MM.1S (cell line): ENCODE results near the gene PRELID3B.

Experiments used
- DNase-seq: peaks from one replicate; pipeline ENCODE4 v3.0.0-alpha.2; 2015
- H2AFZ ChIP-seq: fragments of 300-600 bp; sonication (generic); 2 replicates; pipeline ENCODE4 v1.6.0; 2016; ENCODE audit warnings: antibody characterized with exemption, low read length
- H3F3A ChIP-seq: fragments of 300-600 bp; sonication (generic); 2 replicates; pipeline ENCODE4 v1.6.1; 2016; ENCODE audit warnings: mild to moderate bottlenecking, antibody characterized with exemption, low read length, moderate library complexity, mixed read lengths; ENCODE audit not compliant: insufficient read depth
- H3K27ac ChIP-seq: fragments of 300-600 bp; sonication (generic); 2 replicates; pipeline ENCODE4 v1.5.1; 2016; ENCODE audit warnings: mild to moderate bottlenecking, low read length
- H3K27me3 ChIP-seq: fragments of 300-600 bp; sonication (generic); replicated peaks from 2 replicates; pipeline ENCODE4 v1.6.0; 2016; ENCODE audit warnings: low read length; ENCODE audit not compliant: insufficient read depth
- H3K36me3 ChIP-seq: fragments of 300-600 bp; sonication (generic); replicated peaks from 2 replicates; pipeline ENCODE4 v1.6.1; 2016; ENCODE audit warnings: mild to moderate bottlenecking, low read length, mixed read lengths; ENCODE audit not compliant: insufficient read depth
- H3K4me1 ChIP-seq: fragments of 300-600 bp; sonication (generic); 2 replicates; pipeline ENCODE4 v1.6.1; 2016; ENCODE audit warnings: low read length, mixed read lengths
- H3K4me2 ChIP-seq: fragments of 300-600 bp; sonication (generic); 2 replicates; pipeline ENCODE4 v1.6.0; 2016; ENCODE audit warnings: low read depth, low read length
- H3K4me3 ChIP-seq: fragments of 300-600 bp; sonication (generic); 2 replicates; pipeline ENCODE4 v1.5.1; 2016; ENCODE audit warnings: low read length, mixed read lengths
- H3K79me2 ChIP-seq: fragments of 300-600 bp; sonication (generic); 2 replicates; pipeline ENCODE4 v1.6.1; 2016; ENCODE audit warnings: mixed run types, low read length, mixed read lengths
- H3K9ac ChIP-seq: fragments of 300-600 bp; sonication (generic); 2 replicates; pipeline ENCODE4 v1.6.1; 2016; ENCODE audit warnings: low read length, mixed read lengths
- H3K9me2 ChIP-seq: fragments of 300-600 bp; sonication (generic); replicated peaks from 2 replicates; pipeline ENCODE4 v1.6.1; 2016; ENCODE audit warnings: mild to moderate bottlenecking, low read length, mixed read lengths; ENCODE audit not compliant: insufficient read depth
- H3K9me3 ChIP-seq: fragments of 300-600 bp; sonication (generic); replicated peaks from 2 replicates; pipeline ENCODE4 v1.6.1; 2016; ENCODE audit warnings: mild to moderate bottlenecking, low read length, mixed read lengths; ENCODE audit not compliant: insufficient read depth
- H4K20me1 ChIP-seq: fragments of 300-600 bp; sonication (generic); 2 replicates; pipeline ENCODE4 v1.6.1; 2016; ENCODE audit warnings: mild to moderate bottlenecking, low read length, moderate library complexity, mixed read lengths; ENCODE audit not compliant: insufficient read depth
- CTCF ChIP-seq: fragments of 300-600 bp; sonication (generic); IDR thresholded peaks from 2 replicates; pipeline ENCODE4 v1.5.1; 2016; ENCODE audit warnings: antibody characterized with exemption, low read length, mixed read lengths
- EZH2 ChIP-seq: fragments of 300-600 bp; sonication (generic); optimal IDR thresholded peaks from 2 replicates; pipeline ENCODE3; 2017; ENCODE audit warnings: low read depth, mild to moderate bottlenecking, antibody characterized with exemption, low read length, mixed read lengths
- EZH2phosphoT487 ChIP-seq: fragments of 300-600 bp; sonication (generic); IDR thresholded peaks from 2 replicates; pipeline ENCODE4 v1.6.1; 2018; ENCODE audit warnings: antibody characterized with exemption, low read length

PRELID3B gene

GRCh38 chr20:59001449-59002171 is 41.0 kb downstream of the PRELID3B start:
- no peak overlapping the region for H3K27ac ChIP-seq
- no peak overlapping the region for H3K9ac ChIP-seq
- no peak for DNase-seq
- TF ChIP-seq EZH2phosphoT487 = no peak
- TF ChIP-seq EZH2 = no peak
- no peak for TF ChIP-seq CTCF
- no peaks in the 10 kb centered on the region for H3K79me2 ChIP-seq
- peaks cover 23% of the 10 kb centered on the region for H3F3A ChIP-seq
- no peaks in the 10 kb centered on the region for H3K27me3 ChIP-seq
- H3K36me3 ChIP-seq = no peaks in the 10 kb centered on the region
- no peak overlapping the region for H2AFZ ChIP-seq
- H3K4me1 ChIP-seq = peaks cover 29% of the 10 kb centered on the region
- no peaks in the 10 kb centered on the region for H4K20me1 ChIP-seq
- H3K9me2 ChIP-seq = no peaks in the 10 kb centered on the region
- no peak overlapping the region for H3K4me3 ChIP-seq
- no peak overlapping the region for H3K4me2 ChIP-seq
- no peaks in the 10 kb centered on the region for H3K9me3 ChIP-seq

DNA sequence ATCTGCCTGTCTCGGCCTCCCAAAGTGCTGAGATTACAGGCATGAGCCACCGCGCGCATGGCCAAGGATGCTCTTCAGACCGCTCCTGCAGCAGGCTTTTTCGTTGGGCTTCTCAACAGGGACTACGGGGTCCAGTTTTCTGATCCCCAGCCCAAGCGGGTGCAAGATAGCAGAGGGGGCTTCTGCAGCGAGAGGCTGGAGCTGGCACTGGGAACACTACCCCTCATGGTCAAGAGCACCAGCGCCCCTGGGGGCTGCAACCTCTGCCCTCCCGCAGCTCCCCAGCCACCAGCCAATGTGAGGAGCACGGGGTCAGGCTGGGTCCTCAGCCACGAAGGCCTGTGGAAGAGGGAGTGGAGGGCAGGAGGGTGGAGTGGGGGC is 41.5 kb downstream of the PRELID3B start:
- no peaks in the 10 kb centered on the region for H4K20me1 ChIP-seq
- no peak overlapping the region for H2AFZ ChIP-seq
- TF ChIP-seq CTCF (no peak), EZH2 (no peak), EZH2phosphoT487 (no peak)
- H3K9me2 ChIP-seq = no peaks in the 10 kb centered on the region
- H3K27ac ChIP-seq = no peak overlapping the region
- no peaks in the 10 kb centered on the region for H3K27me3 ChIP-seq
- H3K4me3 ChIP-seq = no peak overlapping the region
- no peak overlapping the region for H3K9ac ChIP-seq
- H3K79me2 ChIP-seq = no peaks in the 10 kb centered on the region
- H3K4me1 ChIP-seq = peaks cover 23% of the 10 kb centered on the region
- H3F3A ChIP-seq = peaks cover 21% of the 10 kb centered on the region
- no peaks in the 10 kb centered on the region for H3K36me3 ChIP-seq
- DNase-seq = no peak
- no peak overlapping the region for H3K4me2 ChIP-seq
- H3K9me3 ChIP-seq = no peaks in the 10 kb centered on the region

DNA sequence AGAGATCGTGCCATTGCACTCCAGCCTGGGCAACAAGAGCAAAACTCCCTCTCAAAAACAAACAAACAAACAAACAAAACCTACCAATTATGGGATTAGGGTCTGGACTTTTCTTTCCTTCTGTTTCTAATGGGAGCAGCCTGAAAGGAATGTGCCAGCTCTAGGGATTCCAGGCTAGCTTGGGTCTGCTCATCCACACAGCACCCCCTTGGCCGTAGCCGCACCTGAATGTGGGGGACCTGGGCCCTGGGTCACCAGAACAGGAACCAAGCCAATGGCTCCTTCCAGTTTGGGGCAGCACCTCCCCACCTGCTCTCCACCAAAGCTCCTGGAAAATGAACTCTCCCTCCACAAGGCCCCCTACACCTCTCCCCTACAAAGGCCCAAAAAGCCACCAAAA is 42.3 kb downstream of the PRELID3B start:
- no peak for DNase-seq
- no peaks in the 10 kb centered on the region for H3K9me2 ChIP-seq
- no peak overlapping the region for H2AFZ ChIP-seq
- H3K4me1 ChIP-seq = peaks cover 16% of the 10 kb centered on the region
- no peaks in the 10 kb centered on the region for H4K20me1 ChIP-seq
- H3K36me3 ChIP-seq = peaks cover 1% of the 10 kb centered on the region; the same call in 1 of the 2 replicates
- no peak overlapping the region for H3K4me3 ChIP-seq
- no peak overlapping the region for H3K9ac ChIP-seq
- no peak overlapping the region for H3K4me2 ChIP-seq
- H3K9me3 ChIP-seq = no peaks in the 10 kb centered on the region
- TF ChIP-seq EZH2 (no peak), CTCF (no peak), EZH2phosphoT487 (no peak)
- H3K27me3 ChIP-seq = no peaks in the 10 kb centered on the region
- no peak overlapping the region for H3K27ac ChIP-seq
- no peaks in the 10 kb centered on the region for H3K79me2 ChIP-seq
- peaks cover 13% of the 10 kb centered on the region for H3F3A ChIP-seq
